Skeletal muscle cell (primary cell): ENCODE measurements around the gene MIPEP.
"Not testable (repeated sequence)": the region's sequence is repeated elsewhere in the genome, so short reads cannot be mapped to it uniquely, and the experiment has no call there.

Experiments
- DNase-seq: peaks from one replicate; pipeline ENCODE4 v3.0.0-alpha.2; 2010; ENCODE audit warnings: low read depth
- H3K4me3 ChIP-seq: 2 replicates; pipeline ENCODE4 v1.5.1; 2011; ENCODE audit warnings: low read depth, mild to moderate bottlenecking, control low read depth, low read length, moderate library complexity

MIPEP gene

DNA sequence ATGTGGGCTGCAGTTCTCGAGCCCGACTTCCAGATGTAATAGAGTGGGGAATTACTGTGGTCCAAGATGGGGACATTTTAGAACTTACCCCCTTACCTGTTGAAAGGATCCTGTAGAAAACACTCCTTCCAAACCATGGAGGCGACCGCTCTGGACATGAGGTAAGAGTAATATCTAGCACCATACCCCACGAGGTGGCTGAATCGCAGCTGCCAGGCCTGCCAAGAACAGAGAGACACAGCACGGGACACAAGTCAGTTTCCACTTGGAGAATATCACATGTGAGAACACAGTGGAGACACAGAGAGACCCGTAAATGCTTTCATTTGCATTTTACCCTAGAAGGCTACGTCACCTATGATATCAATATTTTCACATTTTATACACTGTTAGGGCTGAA is 129.2 kb downstream of the MIPEP start:
- H3K4me3 ChIP-seq, result no peak overlapping the region
- no peak for DNase-seq

DNA sequence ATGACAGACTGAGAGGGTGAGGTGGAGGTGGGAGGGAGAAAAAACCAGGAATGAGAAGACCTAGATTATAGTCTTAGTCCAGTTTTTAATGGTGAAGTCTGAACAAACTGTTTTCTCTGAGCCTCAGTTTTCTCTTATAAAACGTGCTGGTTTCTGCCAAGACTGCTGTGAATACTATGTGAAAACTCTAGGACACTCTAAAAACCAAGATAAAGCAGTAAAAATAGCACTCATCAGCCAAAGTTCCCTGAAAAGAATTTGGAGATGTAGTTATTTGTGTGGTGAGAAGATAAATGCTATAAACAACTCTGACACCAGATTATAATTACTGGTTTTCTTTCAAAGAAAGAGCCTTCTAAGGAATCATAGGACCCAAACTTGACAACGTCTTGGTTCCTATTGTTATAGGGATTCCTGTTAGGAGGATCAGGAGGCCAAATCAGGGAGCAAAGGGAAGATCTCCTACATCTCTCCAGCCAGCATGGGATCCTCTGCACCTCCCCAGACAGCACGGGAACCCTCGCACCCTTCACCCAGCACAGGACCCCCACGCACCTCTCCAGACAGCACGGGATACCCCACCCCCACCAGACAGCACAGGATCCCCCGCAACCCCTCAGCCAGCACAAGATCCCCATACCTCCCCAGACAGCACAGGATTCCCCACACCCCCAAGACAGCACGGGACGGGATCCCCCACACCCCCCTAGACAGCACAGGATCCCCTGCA is 130.2 kb downstream of the MIPEP start:
- H3K4me3 ChIP-seq, result no peak overlapping the region

DNA sequence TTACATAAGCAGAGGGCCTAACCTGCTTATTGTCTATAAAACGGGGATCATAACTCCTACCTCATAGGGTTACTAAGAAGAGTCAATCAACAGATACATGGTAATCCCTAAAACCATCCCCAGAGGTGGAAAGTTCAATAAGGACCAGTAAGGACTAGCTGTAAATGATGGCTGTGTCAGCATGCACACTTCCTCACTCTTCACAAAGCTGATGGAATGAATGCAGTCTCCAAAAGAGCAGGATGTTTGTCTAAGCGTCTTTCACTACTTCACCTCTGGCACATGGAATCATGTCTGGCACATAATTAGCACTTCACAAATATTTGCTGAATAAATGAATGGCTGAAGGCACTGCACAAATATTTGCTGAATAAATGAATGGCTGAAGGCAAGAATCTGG is 134.2 kb downstream of the MIPEP start:
- no peak for DNase-seq
- H3K4me3 ChIP-seq, result no peak overlapping the region

More for the DNA sequence above, 130.2 kb downstream of the MIPEP start:
- no peak for DNase-seq

DNA sequence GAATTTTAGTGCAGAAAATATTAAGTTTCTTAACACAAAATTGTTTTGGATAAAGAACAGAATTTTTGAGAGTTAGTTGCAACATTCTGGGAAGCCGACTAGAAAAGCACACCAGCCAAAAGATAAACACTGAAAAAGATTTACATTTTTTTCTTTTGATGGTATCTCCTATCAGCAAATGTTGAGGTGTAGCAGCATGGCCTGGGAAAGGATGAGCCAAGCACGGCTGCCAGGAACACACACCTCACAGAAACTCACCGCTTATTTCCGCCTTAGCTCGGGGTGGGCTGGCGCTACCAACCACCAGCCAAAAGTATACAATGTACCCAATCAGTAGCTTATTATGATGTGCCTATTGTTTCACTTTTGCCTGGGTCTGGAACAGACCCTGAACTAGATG is 134.7 kb downstream of the MIPEP start:
- DNase-seq, result no peak
- no peak overlapping the region for H3K4me3 ChIP-seq

DNA sequence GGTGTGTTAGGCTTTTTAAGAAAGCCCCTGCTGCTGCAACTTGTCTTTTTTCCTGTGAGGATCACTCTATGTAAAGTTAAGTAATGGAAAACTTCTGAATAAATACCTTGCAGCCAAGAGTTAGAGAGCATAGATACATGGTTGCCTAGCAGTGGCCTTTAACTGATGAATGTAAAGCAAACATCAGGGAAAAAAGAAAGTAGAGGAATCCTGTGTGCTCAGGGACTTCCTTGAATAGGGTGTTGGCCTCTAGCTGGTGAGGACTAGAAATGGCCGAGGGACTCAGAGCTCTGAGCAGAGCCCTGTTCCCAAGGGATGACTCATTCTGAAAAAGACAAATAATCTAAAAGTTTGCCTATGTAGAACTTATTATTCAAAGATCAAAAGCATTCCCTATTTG is 135.7 kb downstream of the MIPEP start:
- H3K4me3 ChIP-seq, result no peak overlapping the region
- no peak for DNase-seq

DNA sequence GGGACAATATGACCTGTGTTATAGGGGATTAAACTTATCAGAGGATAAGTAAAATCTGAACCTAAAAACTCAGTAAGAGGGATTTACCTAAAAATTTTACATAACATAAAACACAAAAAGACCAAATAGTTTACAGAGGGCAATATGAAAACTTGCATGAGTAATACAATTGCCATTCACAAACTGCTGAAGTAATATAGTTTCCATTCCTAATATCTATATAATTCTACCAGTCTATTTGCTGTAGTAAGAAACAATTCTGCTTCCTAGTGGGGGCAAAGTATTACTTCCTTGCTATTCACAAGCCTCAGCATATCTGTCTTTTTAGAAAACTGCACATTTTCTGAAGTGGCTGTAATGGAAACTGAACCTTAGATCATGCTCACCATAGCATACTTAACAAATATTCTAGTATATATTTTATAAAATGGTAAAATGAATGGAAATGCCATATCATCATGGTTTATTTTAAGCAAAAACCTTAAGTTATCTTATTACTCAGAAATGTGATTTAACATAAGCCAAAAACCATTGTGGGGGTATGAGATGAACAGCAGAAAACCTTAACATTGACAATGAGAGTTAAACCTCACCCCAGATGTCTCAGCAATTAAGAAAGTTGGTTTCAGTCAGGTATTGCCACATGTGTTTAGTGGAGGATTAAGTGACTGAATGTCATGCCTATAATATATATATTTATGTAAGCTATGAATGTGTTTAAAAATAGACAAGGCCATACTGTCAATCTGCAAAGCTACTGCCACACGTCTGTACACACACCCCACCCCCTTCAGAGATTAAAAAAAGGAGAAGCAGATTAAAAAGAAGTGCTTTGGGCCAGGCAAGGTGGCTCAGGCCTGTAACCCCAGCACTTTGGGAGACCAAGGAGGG is 136.8 kb downstream of the MIPEP start:
- no peak overlapping the region for H3K4me3 ChIP-seq
- no peak for DNase-seq

DNA sequence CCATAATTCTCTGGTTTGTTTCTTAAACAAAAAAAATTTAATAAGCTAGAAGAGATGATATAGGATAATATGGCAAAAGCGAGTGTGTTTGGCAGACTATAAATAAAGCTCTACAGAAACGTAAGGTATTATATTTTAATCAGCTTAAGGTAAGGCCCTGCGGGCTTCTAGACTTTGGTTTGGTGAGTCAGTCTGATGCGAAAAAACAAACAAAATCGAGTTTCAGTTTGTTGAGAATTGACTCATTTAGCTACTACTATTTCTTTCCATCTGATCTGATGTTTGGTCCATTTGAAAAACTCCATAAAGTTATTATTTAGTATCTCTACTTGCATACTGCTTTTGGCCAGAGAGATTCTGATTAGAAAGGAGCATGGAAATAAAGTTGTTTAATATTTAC is 138.0 kb downstream of the MIPEP start:
- DNase-seq, result no peak
- no peak overlapping the region for H3K4me3 ChIP-seq

DNA sequence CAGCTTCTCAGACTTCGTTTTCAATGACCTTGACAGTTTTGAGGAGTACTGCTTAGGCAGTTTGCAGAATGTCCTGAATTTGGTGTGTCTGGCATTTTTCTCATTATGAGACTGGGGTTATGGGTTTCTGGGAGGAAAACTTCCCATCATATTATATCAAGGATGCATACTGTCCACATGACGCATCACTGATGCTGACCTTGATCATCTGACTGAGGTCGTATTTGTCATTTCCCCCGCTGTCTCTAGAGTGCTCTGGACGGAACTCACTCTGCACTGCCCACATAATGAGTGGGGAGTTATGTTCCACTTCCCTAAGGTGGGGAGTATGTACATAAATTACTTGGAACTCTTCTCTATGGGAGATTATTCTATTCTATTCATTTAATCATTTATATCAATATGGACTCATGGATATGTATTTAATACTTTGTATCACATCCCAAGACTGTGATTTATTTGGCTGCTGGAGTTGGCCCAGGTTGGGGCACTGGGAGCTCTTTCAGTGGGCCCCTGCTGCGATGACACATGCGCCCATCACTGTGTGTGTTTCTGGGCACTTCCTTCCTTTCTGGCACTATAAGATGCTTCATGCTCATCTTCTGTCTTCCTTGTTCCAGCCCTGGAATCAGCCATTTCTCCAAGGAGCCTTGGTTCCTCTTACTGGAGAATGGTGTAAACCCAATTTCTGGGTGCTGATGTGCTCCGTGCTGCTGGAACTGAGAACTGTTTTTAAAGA is 138.6 kb downstream of the MIPEP start:
- no peak overlapping the region for H3K4me3 ChIP-seq
- DNase-seq, result peak; percentile 79

DNA sequence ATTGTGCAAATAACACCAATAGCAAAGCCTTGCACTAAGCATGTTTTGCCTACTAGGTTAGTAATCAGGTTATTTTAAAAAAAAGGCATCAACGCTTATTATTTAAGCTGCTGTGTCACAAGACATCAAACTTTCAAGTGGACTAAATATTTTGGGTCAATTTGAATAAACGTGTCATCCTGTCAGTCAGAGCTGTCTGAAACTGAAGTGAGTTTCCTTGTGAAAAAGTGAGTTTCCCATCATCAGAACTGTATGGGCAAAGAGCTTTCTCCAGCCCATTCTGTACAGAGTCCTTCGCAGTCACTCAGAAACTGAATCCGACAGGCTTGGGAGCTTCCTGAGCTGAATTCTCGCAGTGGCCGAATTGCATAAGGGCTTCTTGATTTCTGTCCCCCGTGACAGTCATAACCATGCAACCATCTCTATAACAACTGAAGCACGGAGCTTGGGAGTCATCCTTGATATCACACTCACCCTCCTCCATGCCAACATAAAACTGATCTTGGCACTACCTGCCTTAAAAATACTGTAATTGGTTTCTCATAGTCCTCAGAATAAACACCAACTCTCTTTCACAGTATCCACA is 139.8 kb downstream of the MIPEP start:
- no peak for DNase-seq
- H3K4me3 ChIP-seq, result no peak overlapping the region

DNA sequence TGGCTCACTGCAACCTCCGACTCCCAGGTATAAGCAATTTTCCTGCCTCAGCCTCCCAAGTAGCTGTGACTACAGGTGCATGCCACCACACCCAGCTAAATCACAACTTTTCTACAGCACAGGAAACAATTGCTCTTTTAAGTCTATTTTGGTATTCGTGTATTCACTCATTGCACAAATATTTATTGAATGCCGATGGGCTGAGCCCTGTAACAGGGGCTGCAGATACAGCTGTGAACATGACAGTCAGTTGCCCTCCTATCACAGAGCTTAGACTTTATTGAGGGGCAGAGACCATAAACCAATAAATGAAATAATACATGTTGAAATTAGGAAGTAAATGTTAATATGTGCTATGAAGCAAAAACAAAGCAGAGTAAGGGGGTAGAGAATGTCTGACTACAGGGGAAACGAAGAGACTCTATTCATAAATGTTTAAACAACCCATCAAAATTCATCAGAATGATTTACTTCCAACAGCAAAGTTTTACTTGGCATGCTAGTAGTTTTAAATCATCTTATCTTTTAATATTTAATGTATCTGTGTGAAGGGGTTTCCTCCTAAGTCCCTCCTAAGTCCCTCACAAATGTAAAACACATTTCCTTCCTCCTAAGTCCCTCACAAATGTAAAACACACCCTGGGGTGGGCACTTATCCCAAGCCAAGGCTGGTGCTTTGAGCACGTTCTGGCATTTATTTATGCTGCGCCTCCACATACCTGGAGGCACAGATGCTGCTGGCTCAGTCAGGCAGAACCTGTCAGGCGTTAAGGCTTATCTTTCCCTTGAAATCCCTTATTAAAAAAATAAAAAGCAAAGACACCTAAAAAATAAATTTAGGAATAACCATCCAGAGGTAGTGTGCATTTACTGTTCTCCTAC is 140.8 kb downstream of the MIPEP start:
- no peak for DNase-seq
- H3K4me3 ChIP-seq, result no peak overlapping the region

DNA sequence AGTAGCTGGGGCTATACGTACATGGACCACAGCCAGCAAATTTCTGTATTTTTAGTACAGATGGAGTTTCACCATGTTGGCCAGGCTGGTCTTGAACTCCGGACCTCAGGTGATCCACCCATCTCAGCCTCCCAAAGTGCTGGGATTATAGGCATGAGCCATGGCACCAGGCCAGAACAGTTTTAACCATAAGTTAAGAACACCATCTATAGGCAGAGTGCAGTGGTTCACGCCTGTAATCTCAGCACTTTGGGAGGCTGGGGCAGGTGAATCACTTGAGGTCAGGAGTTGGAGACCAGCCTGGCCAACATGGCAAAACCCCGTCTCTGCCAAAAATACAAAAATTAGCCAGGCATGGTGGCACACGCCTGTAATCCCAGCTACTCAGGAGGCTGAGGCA is 143.1 kb downstream of the MIPEP start:
- DNase-seq, H3K4me3 ChIP-seq: not testable (repeated sequence)

DNA sequence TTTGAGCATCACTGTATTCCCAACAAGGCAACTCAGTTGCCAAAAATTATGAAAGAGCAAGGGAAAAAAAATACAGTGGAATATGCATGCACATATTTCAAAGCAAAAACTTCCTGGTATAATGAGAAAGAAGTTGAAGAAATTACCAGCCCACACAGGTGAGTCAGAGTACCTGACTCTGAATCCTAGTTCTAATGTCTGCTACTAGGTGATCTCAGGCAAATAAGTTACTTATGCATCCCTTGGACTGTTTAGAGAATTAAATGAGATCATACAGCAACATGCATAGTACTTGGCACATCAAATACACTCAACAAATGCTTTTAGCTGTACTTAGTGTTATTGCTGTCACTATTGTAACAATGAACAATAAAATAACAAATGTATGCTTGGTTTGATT is 144.9 kb downstream of the MIPEP start:
- H3K4me3 ChIP-seq, result no peak overlapping the region
- no peak for DNase-seq

DNA sequence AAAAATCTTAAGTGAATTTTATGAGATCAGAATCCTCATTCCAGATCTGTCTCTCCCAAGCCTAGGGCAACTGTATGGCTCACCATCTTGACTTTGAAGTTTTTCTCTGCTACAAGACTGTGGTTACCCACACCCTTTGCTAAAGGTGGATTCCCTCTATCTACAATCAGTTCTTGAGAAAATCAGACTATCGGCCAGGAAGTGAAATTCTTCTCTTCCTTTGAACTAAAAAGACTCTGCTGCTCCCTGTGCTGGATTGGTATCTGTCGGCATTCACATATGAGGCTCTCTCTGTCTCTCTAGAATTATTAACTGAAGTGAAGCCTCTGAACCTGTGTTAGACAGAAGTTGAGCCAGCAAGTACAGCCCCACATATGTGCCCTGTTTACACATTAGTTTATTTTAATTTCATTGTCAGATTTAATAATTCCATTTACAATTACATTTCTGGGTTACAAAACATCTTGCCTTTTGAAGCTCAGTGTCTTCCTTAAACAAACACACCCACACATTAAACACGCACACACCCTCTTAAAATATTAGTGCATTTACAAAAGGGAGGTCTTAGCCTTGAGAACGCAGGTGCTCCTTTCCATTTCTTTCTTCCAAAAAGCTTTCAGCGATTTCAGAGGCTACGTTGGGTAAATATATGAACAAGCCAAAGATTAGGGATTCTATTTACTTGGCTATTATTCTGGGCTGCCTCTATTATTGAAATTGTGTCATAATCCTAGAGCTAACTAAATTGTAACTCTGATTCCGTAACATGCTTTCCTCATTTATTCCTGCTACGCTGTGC is 145.7 kb downstream of the MIPEP start:
- no peak overlapping the region for H3K4me3 ChIP-seq
- no peak for DNase-seq

DNA sequence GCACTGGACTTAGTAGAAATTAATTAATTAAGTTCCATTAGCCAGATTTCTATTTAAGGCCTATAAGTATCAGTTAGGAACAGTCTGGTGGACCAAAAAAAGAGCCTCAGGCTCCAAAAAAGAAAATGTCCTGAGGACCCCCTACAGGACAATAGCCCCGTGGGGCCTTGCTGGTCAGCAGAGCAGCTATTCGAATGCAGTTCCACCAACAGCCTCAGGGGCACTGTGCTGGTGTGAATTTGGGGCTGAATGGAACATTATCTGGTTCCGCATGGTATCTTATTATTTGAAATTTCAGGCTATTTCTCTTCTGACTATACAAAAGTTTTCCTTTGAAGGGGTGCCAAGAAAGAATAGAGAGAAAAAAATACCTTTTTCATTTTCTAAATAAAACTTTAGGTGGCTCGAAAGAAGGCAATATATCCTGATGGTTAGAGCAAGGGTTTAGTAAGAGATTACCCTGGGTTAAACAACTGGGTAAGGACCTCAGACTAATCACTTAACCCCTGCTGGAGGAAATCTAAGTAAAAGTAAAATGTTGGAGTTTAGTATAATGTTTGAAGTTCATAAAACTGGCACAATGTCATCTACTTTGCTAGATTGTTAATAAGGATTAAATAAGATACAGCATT is 147.2 kb downstream of the MIPEP start:
- H3K4me3 ChIP-seq, result no peak overlapping the region
- DNase-seq, result no peak

DNA sequence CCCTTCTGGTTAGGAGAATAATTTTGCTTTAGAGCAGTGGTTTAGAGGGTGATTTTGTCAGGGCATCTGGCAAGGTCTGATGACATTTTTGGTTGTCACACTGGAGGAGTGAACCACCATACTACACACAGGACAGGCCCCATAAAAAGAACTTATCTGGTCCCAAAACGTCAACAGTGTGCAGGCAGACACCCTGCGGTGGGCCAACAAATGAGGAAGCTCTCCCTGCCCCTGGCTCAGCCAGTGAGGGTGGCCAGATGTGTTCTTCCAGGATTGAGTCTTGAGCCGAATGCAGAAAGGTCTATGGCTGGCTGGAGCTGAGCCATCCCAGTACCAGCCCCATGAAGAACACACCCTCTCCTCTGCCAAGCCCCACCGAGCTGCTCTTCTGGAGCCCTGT is 149.2 kb downstream of the MIPEP start:
- no peak overlapping the region for H3K4me3 ChIP-seq
- no peak for DNase-seq

DNA sequence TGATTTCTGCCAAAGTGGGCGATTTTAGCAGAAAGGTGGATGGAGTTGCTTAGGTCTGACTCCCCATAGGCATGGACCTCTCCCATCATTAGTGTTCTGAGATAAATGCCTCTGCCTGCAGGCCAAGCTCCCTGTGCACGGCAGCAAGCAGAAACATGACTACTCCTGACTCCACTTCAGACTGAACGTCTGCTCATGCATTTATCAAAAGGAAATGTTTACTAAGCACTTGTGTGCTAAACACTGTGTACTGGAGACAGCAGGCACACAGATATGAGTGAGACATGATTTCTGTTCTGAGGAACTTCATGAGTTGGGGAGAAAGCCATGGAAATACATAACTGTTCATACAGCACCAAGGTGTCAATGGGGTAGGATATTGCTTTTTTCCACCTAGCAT is 149.6 kb downstream of the MIPEP start:
- no peak overlapping the region for H3K4me3 ChIP-seq
- DNase-seq, result no peak

DNA sequence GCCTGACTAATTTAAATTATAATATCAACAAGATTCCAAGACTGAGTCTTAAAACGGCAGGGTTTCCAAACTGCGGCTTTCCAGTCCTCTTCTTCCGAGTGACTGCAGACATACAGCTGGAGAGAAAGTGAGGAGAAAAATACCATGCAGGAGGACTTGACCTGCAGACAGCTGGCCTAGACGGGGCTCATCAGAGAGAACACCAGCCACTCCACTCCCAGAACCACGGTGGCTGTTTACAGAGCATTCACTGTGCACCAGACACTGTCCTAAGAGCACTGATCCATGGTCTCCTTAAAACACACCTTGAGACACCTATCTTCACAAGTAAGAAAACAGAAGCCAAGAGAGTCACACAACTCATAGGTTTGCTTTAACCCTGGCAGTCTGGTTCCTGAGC is 152.7 kb downstream of the MIPEP start:
- no peak for DNase-seq
- no peak overlapping the region for H3K4me3 ChIP-seq

DNA sequence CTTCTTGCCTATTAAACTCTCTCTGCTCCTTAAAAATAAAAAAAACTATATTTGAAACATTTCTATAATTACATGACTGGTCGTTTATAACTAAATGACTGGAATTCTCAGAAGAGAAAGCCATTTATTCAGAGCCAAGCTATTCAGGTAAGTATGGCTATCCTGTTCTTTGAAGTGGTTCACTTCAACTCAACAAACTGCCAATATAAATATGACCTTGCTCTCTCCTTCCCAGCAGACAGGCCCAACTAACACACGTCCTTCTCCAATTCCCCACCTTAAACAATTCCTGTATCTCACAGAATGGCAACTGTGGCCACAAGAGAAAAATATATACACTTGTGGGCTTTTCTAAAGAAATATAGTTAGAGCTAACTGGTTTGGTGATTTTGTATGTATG is 153.9 kb downstream of the MIPEP start:
- H3K4me3 ChIP-seq, result no peak overlapping the region
- no peak for DNase-seq
